IPS DF 6.9 (cell line): Measurements from ENCODE around the gene CCSER1.
"Not testable (repeated sequence)": the region's sequence is repeated elsewhere in the genome, so short reads cannot be mapped to it uniquely, and the experiment has no call there.

Source experiments
- DNase-seq: peaks from one replicate; pipeline ENCODE4 v3.0.0-alpha.2; 2013; ENCODE audit warnings: low read depth, low spot score
- H3K27ac ChIP-seq: one replicate; pipeline ENCODE4 v1.5.1; 2013; ENCODE audit warnings: low read length, control low read depth
- H3K27me3 ChIP-seq: 2 replicates; pipeline ENCODE4 v1.6.1; 2013; ENCODE audit warnings: mild to moderate bottlenecking, low read length; ENCODE audit not compliant: control insufficient read depth, insufficient read depth
- H3K36me3 ChIP-seq: 2 replicates; pipeline ENCODE4 v1.6.1; 2013; ENCODE audit warnings: low read length; ENCODE audit not compliant: control insufficient read depth, insufficient read depth
- H3K4me1 ChIP-seq: 2 replicates; pipeline ENCODE4 v1.6.1; 2013; ENCODE audit warnings: low read length; ENCODE audit not compliant: control insufficient read depth, insufficient read depth
- H3K4me3 ChIP-seq: 2 replicates; pipeline ENCODE4 v1.5.1; 2013; ENCODE audit warnings: mild to moderate bottlenecking, low read length
- H3K9me3 ChIP-seq: 2 replicates; pipeline ENCODE4 v1.6.1; 2013; ENCODE audit warnings: low read length, inconsistent platforms; ENCODE audit not compliant: control insufficient read depth, insufficient read depth
- WGBS: extraction: QIAGEN DNeasy Blood & Tissue Kit; methylation state at CpG from one replicate; pipeline ENCODE4 v1.1.7; 2013; ENCODE audit warnings: mixed read lengths, missing lambda C conversion rate; ENCODE audit not compliant: insufficient read length, insufficient coverage; 5-methylcytosine and 5-hydroxymethylcytosine counted together

The CCSER1 gene

GRCh38 chr4:91267543-91267942, 1140.3 kb downstream of the CCSER1 start:
- Histone ChIP-seq H3K36me3 (no peaks in the 10 kb centered on the region), H3K4me1 (no peaks in the 10 kb centered on the region), H3K9me3 (no peaks in the 10 kb centered on the region), H3K27ac (no peak overlapping the region), H3K27me3 (no peaks in the 10 kb centered on the region), H3K4me3 (no peak overlapping the region)
- DNase-seq: no peak

- H3K4me1 ChIP-seq, H3K4me3 ChIP-seq, H3K27me3 ChIP-seq, H3K36me3 ChIP-seq, H3K9me3 ChIP-seq, H3K27ac ChIP-seq: not testable (repeated sequence)
- WGBS: no CpG with 5 or more reads among the region's 4 CpGs
- DNase-seq: peak; percentile 20
Observed at GRCh38 chr4:91268481-91268880, 1141.3 kb downstream of the CCSER1 start.

- H3K27ac ChIP-seq: no peak overlapping the region
- no peaks in the 10 kb centered on the region for H3K36me3 ChIP-seq
- no CpG with 5 or more reads among the region's 2 CpGs for WGBS
- H3K27me3 ChIP-seq: no peaks in the 10 kb centered on the region
- no peak overlapping the region for H3K4me3 ChIP-seq
- no peak for DNase-seq
- no peaks in the 10 kb centered on the region for H3K9me3 ChIP-seq
- no peaks in the 10 kb centered on the region for H3K4me1 ChIP-seq
Observed at GRCh38 chr4:91268913-91269312, 1141.7 kb downstream of the CCSER1 start.

- no peaks in the 10 kb centered on the region for H3K9me3 ChIP-seq
- no peak overlapping the region for H3K27ac ChIP-seq
- WGBS: no CpG with 5 or more reads among the region's 2 CpGs
- no peak for DNase-seq
- no peaks in the 10 kb centered on the region for H3K36me3 ChIP-seq
- no peaks in the 10 kb centered on the region; the same call in 1 of the 2 replicates for H3K4me1 ChIP-seq
- no peak overlapping the region for H3K4me3 ChIP-seq
- H3K27me3 ChIP-seq: no peaks in the 10 kb centered on the region
Observed at GRCh38 chr4:91279899-91280298, 1152.7 kb downstream of the CCSER1 start.

- no peak for DNase-seq
- no CpG with 5 or more reads among the region's 3 CpGs for WGBS
- no peak overlapping the region for H3K27ac ChIP-seq
Observed at GRCh38 chr4:91280551-91281290, 1153.5 kb downstream of the CCSER1 start.

GRCh38 chr4:91282217-91282616, 1155.0 kb downstream of the CCSER1 start:
- no peaks in the 10 kb centered on the region for H3K9me3 ChIP-seq
- H3K4me1 ChIP-seq: no peaks in the 10 kb centered on the region; the same call in 1 of the 2 replicates
- H3K27ac ChIP-seq: no peak overlapping the region
- H3K27me3 ChIP-seq: no peaks in the 10 kb centered on the region
- DNase-seq: no peak
- no peaks in the 10 kb centered on the region for H3K36me3 ChIP-seq
- no CpG with 5 or more reads among the region's 3 CpGs for WGBS
- H3K4me3 ChIP-seq: no peak overlapping the region

More at GRCh38 chr4:91280551-91281290, 1153.5 kb downstream of the CCSER1 start:
- Histone ChIP-seq H3K4me3 (no peak overlapping the region), H3K27me3 (no peaks in the 10 kb centered on the region), H3K36me3 (no peaks in the 10 kb centered on the region), H3K4me1 (no peaks in the 10 kb centered on the region; the same call in 1 of the 2 replicates), H3K9me3 (no peaks in the 10 kb centered on the region)

GRCh38 chr4:91283726-91284230, 1156.6 kb downstream of the CCSER1 start:
- Histone ChIP-seq H3K9me3 (no peaks in the 10 kb centered on the region), H3K4me3 (no peak overlapping the region), H3K27ac (no peak overlapping the region), H3K4me1 (no peaks in the 10 kb centered on the region; the same call in 1 of the 2 replicates), H3K27me3 (no peaks in the 10 kb centered on the region), H3K36me3 (no peaks in the 10 kb centered on the region)
- DNase-seq: no peak
- no CpG with 5 or more reads among the region's 1 CpG for WGBS

GRCh38 chr4:91284480-91284879, 1157.3 kb downstream of the CCSER1 start:
- no peak for DNase-seq
- Histone ChIP-seq H3K27me3 (no peaks in the 10 kb centered on the region), H3K9me3 (no peaks in the 10 kb centered on the region), H3K36me3 (no peaks in the 10 kb centered on the region), H3K4me1 (no peaks in the 10 kb centered on the region; the same call in 1 of the 2 replicates), H3K27ac (no peak overlapping the region), H3K4me3 (no peak overlapping the region)
- no CpG with 5 or more reads among the region's 3 CpGs for WGBS

GRCh38 chr4:91285487-91285886, 1158.3 kb downstream of the CCSER1 start:
- no peaks in the 10 kb centered on the region; the same call in 1 of the 2 replicates for H3K4me1 ChIP-seq
- no peaks in the 10 kb centered on the region for H3K36me3 ChIP-seq
- no peak overlapping the region for H3K27ac ChIP-seq
- H3K27me3 ChIP-seq: no peaks in the 10 kb centered on the region
- DNase-seq: no peak
- WGBS: no CpG with 5 or more reads among the region's 2 CpGs
- no peaks in the 10 kb centered on the region for H3K9me3 ChIP-seq
- no peak overlapping the region for H3K4me3 ChIP-seq

GRCh38 chr4:91288702-91289311, 1161.6 kb downstream of the CCSER1 start:
- Histone ChIP-seq H3K36me3 (no peaks in the 10 kb centered on the region), H3K27ac (no peak overlapping the region), H3K9me3 (no peaks in the 10 kb centered on the region), H3K4me3 (no peak overlapping the region), H3K4me1 (no peaks in the 10 kb centered on the region; the same call in 1 of the 2 replicates), H3K27me3 (no peaks in the 10 kb centered on the region)
- DNase-seq: no peak
- no CpG with 5 or more reads among the region's 2 CpGs for WGBS
